H1 (cell line): Measurements from ENCODE around the gene NF1. TPM values are rescaled to one million over a fixed set of nuclear protein-coding genes. Genes with fewer than 3 reads are reported as not detected.

Source experiments
- CTCF ChIA-PET: fragments of 300-600 bp; sonication (Branson Sonifier 250); formaldehyde crosslinking; loops from one replicate; lab custom pipeline; 2021; ENCODE audit not compliant: partially characterized antibody; lab: Charles Lee
- POLR2A ChIA-PET: fragments of 300-600 bp; sonication (Branson Sonifier 250); formaldehyde crosslinking; loops from one replicate; lab custom pipeline; 2021; ENCODE audit warnings: inconsistent platforms; ENCODE audit not compliant: partially characterized antibody; lab: Charles Lee
- DNase-seq, 2 experiments: peaks; one replicate each; pipeline versions ENCODE4 v3.0.0 to v3.0.0-alpha.2; 2010 to 2022; ENCODE audit warnings: low spot score in 2 of 2, low read depth in 1 of 2, mixed read lengths in 1 of 2
- FAIRE-seq: peaks from 2 replicates; lab custom pipeline; 2011; peaks lifted over from hg19 to GRCh38; lab: Jason Lieb, UNC
- H2AFZ ChIP-seq: 2 replicates; pipeline ENCODE4 v1.8.1; 2012; ENCODE audit warnings: low read length, inconsistent platforms
- H2AK5ac ChIP-seq: 2 replicates; pipeline ENCODE4 v1.6.1; 2013; ENCODE audit warnings: low read depth, low read length
- H2BK120ac ChIP-seq: replicated peaks from 2 replicates; pipeline ENCODE3; 2013; ENCODE audit warnings: low read depth, low read length, inconsistent platforms
- H2BK12ac ChIP-seq: 2 replicates; pipeline ENCODE4 v1.6.1; 2013; ENCODE audit warnings: low read depth, low read length
- H2BK15ac ChIP-seq: 2 replicates; pipeline ENCODE4 v1.6.1; 2013; ENCODE audit warnings: low read length
- H2BK20ac ChIP-seq: 2 replicates; pipeline ENCODE4 v1.6.1; 2013; ENCODE audit warnings: low read length
- H2BK5ac ChIP-seq: 2 replicates; pipeline ENCODE4 v1.6.1; 2013; ENCODE audit warnings: low read depth, low read length
- H3K14ac ChIP-seq: 2 replicates; pipeline ENCODE4 v1.6.1; 2013; ENCODE audit warnings: inconsistent platforms; ENCODE audit not compliant: insufficient read length
- H3K18ac ChIP-seq: 2 replicates; pipeline ENCODE4 v1.6.1; 2013; ENCODE audit warnings: low read length; ENCODE audit errors: extremely low read depth
- H3K23ac ChIP-seq: 2 replicates; pipeline ENCODE4 v1.6.1; 2013; ENCODE audit warnings: inconsistent platforms; ENCODE audit not compliant: insufficient read length
- H3K23me2 ChIP-seq: 2 replicates; pipeline ENCODE4 v1.6.1; 2013; ENCODE audit warnings: low read depth, low read length
- H3K27ac ChIP-seq: 2 replicates; pipeline ENCODE4 v1.6.1; 2011; ENCODE audit warnings: low read depth, low read length, inconsistent platforms
- H3K27me3 ChIP-seq, 4 experiments: replicated peaks in 1 of 4; 1 replicate in 1 of 4; 2 replicates in 3 of 4; pipeline versions ENCODE4 v1.6.1 to v1.8.1; 2011 to 2013; ENCODE audit warnings: low read length in 3 of 4, mild to moderate bottlenecking in 3 of 4, inconsistent platforms in 2 of 4, mixed read lengths in 2 of 4, moderate library complexity in 1 of 4; ENCODE audit not compliant: control insufficient read depth in 3 of 4, insufficient read depth in 3 of 4; ENCODE audit errors: extremely low read depth in 1 of 4
- H3K36me3 ChIP-seq, 4 experiments: 2 replicates each; pipeline versions ENCODE4 v1.6.1 to v1.8.1; 2011 to 2013; ENCODE audit warnings: mild to moderate bottlenecking in 4 of 4, low read length in 3 of 4, moderate library complexity in 2 of 4, control low read depth in 1 of 4, inconsistent platforms in 1 of 4; ENCODE audit not compliant: insufficient read depth in 4 of 4, control insufficient read depth in 2 of 4
- H3K4ac ChIP-seq: replicated peaks from 2 replicates; pipeline ENCODE3; 2013; ENCODE audit warnings: low read length, low read depth, mixed read lengths, inconsistent platforms; ENCODE audit not compliant: insufficient read length
- H3K4me1 ChIP-seq, 4 experiments: replicated peaks in 1 of 4; 1 replicate in 1 of 4; 2 replicates in 3 of 4; pipeline versions ENCODE4 v1.6.1 to v1.8.1; 2011 to 2013; ENCODE audit warnings: low read length in 3 of 4, inconsistent platforms in 2 of 4, mixed read lengths in 1 of 4; ENCODE audit not compliant: insufficient read depth in 4 of 4, control insufficient read depth in 3 of 4
- H3K4me2 ChIP-seq, 2 experiments: 2 replicates each; pipeline versions ENCODE4 v1.6.1 to v1.8.1; 2011 to 2013; ENCODE audit warnings: low read depth in 2 of 2, low read length in 2 of 2, control low read depth in 1 of 2, inconsistent platforms in 1 of 2, mild to moderate bottlenecking in 1 of 2; ENCODE audit not compliant: insufficient read depth in 1 of 2
- H3K4me3 ChIP-seq, 4 experiments: fragments of 200-600, 300-600 bp in 1 of 4; sonication (generic), shearing (Covaris generic), sonication (Bioruptor Twin) in 1 of 4; 2 replicates each; pipeline versions ENCODE4 v1.5.1 to v1.8.1; 2011 to 2016; ENCODE audit warnings: low read length in 4 of 4, low read depth in 3 of 4, control low read depth in 2 of 4, inconsistent platforms in 2 of 4, mild to moderate bottlenecking in 2 of 4, mixed read lengths in 1 of 4, moderate library complexity in 1 of 4; ENCODE audit not compliant: insufficient read depth in 2 of 4; ENCODE audit errors: extremely low read depth in 1 of 4
- H3K56ac ChIP-seq: replicated peaks from 2 replicates; pipeline ENCODE3; 2013; ENCODE audit warnings: low read depth, mild to moderate bottlenecking, mixed read lengths, low read length, inconsistent platforms; ENCODE audit not compliant: insufficient read length
- H3K79me1 ChIP-seq: 2 replicates; pipeline ENCODE4 v1.6.1; 2013; ENCODE audit warnings: low read depth, low read length, control low read depth
- H3K79me2 ChIP-seq, 2 experiments: 2 replicates each; pipeline versions ENCODE4 v1.6.1 to v1.8.1; 2012 to 2013; ENCODE audit warnings: low read length in 2 of 2, mild to moderate bottlenecking in 2 of 2, inconsistent platforms in 1 of 2; ENCODE audit not compliant: insufficient read depth in 2 of 2, control insufficient read depth in 1 of 2
- H3K9ac ChIP-seq, 4 experiments: replicated peaks in 1 of 4; 1 replicate in 1 of 4; 2 replicates in 3 of 4; pipeline versions ENCODE4 v1.6.1 to v1.8.1; 2011 to 2013; ENCODE audit warnings: low read depth in 3 of 4, low read length in 3 of 4, control low read depth in 2 of 4, mild to moderate bottlenecking in 2 of 4, moderate library complexity in 2 of 4, inconsistent platforms in 1 of 4; ENCODE audit errors: extremely low read depth in 1 of 4
- H3K9me3 ChIP-seq, 2 experiments: 2 replicates each; pipeline versions ENCODE4 v1.6.1 to v1.8.1; 2012 to 2013; ENCODE audit warnings: mild to moderate bottlenecking in 2 of 2, moderate library complexity in 2 of 2, control low read depth in 1 of 2, inconsistent platforms in 1 of 2, low read depth in 1 of 2, low read length in 1 of 2, mixed read lengths in 1 of 2; ENCODE audit not compliant: insufficient read depth in 2 of 2
- H4K20me1 ChIP-seq, 2 experiments: replicated peaks in 1 of 2; 2 replicates each; pipeline versions ENCODE3 to v1.8.1; 2011 to 2013; ENCODE audit warnings: inconsistent platforms in 2 of 2, low read length in 2 of 2, mild to moderate bottlenecking in 1 of 2; ENCODE audit not compliant: insufficient read depth in 2 of 2, control insufficient read depth in 1 of 2
- H4K5ac ChIP-seq: 2 replicates; pipeline ENCODE4 v1.6.1; 2013; ENCODE audit warnings: low read length, low read depth, mixed read lengths, inconsistent platforms; ENCODE audit not compliant: insufficient read length
- H4K8ac ChIP-seq: 2 replicates; pipeline ENCODE4 v1.8.0; 2013; ENCODE audit warnings: mild to moderate bottlenecking, moderate library complexity, low read length, inconsistent platforms; ENCODE audit not compliant: insufficient read depth; ENCODE audit errors: extremely low read depth
- H4K91ac ChIP-seq: replicated peaks from 2 replicates; pipeline ENCODE3; 2013; ENCODE audit warnings: low read length, mixed read lengths, inconsistent platforms; ENCODE audit not compliant: insufficient read length
- CBX5 ChIP-seq: fragments of 300-800, 300-1000 bp; sonication (generic); IDR thresholded peaks from 2 replicates; pipeline ENCODE4 v1.7.1; 2016; ENCODE audit warnings: antibody characterized with exemption, low read length, low read depth
- CEBPB ChIP-seq: IDR thresholded peaks from 2 replicates; pipeline ENCODE4 v1.6.1; 2012; ENCODE audit warnings: low read depth, low read length
- CHD1 ChIP-seq: IDR thresholded peaks from 2 replicates; pipeline ENCODE4 v1.6.1; 2012; ENCODE audit warnings: low read depth, low read length, improper control_type of control experiment
- CHD2 ChIP-seq: IDR thresholded peaks from 2 replicates; pipeline ENCODE4 v1.6.1; 2012; ENCODE audit warnings: low read length, improper control_type of control experiment
- EGR1 ChIP-seq: IDR thresholded peaks from 2 replicates; pipeline ENCODE4 v1.6.1; 2011; ENCODE audit warnings: low read depth, low read length, borderline replicate concordance
- JUND ChIP-seq: IDR thresholded peaks from 2 replicates; pipeline ENCODE4 v1.6.1; 2011; ENCODE audit warnings: mild to moderate bottlenecking, improper control_type of control experiment, low read length
- KDM4A ChIP-seq: IDR thresholded peaks from one replicate; pipeline ENCODE4 v1.7.1; 2012; ENCODE audit warnings: low read depth, mild to moderate bottlenecking, moderate library complexity, low read length, inconsistent platforms; ENCODE audit not compliant: severe bottlenecking
- SRF ChIP-seq: IDR thresholded peaks from 2 replicates; pipeline ENCODE4 v1.6.1; 2011; ENCODE audit warnings: mild to moderate bottlenecking, low read depth, low read length, moderate library complexity
- SUZ12 ChIP-seq: fragments of 200-600 bp; sonication (generic); IDR thresholded peaks from 2 replicates; pipeline ENCODE4 v1.6.1; 2012; ENCODE audit warnings: mild to moderate bottlenecking, inconsistent platforms, low read length, moderate library complexity, mixed read lengths
- TAF1 ChIP-seq: IDR thresholded peaks from 2 replicates; pipeline ENCODE4 v1.6.1; 2011; ENCODE audit warnings: mild to moderate bottlenecking, low read depth, low read length
- WGBS, 2 experiments: shearing (Covaris generic) in 1 of 2; methylation state at CpG; one replicate each; pipeline versions ENCODE4 v1.1.6 to v1.1.7; 2013 to 2015; ENCODE audit warnings: low lambda C conversion rate in 2 of 2, mixed read lengths in 2 of 2, inconsistent platforms in 1 of 2, low coverage in 1 of 2, missing lambda C conversion rate in 1 of 2; ENCODE audit not compliant: insufficient replicate concordance in 2 of 2, insufficient coverage in 1 of 2, insufficient read length in 1 of 2; ENCODE audit errors: extremely low coverage in 1 of 2, missing lambda C conversion rate in 1 of 2; 5-methylcytosine and 5-hydroxymethylcytosine counted together
- polyA plus RNA-seq, 7 experiments: library from polyadenylated mRNA; depleted of rRNA in 3 of 7; stranded (reverse) in 5 of 7; unstranded in 2 of 7; fragments of >200 nt in 5 of 7; fragments of 200-250 nt in 2 of 7; gene quantifications; 1 replicate in 5 of 7; 2 replicates in 1 of 7; 4 replicates in 1 of 7; pipeline versions ENCODE4 v1.2.1 to v1.2.3, GENCODE V29; 2011 to 2013; ENCODE audit warnings: missing spikeins in 2 of 7, mixed read lengths in 2 of 7
- total RNA-seq: library from RNA; stranded (reverse); fragmentation: NEBNext Ultra II Directional; extraction: Animal tissue kit (Norgen Biotek cat#: 25700); gene quantifications from 2 replicates; pipeline ENCODE4 v1.2.1, GENCODE V29; 2021
- TF ChIP-seq, protein P1 (sequence below): IDR thresholded peaks from 2 replicates; pipeline ENCODE4 v1.6.1; 2012; ENCODE audit warnings: low read length, inconsistent platforms

NF1 gene
- total and polyA plus RNA-seq, 2 of the 8 experiments (the other 6 are each of a cell fraction or from before 2014, with no cell fraction given): 19.3 to 29.6 TPM

DNA sequence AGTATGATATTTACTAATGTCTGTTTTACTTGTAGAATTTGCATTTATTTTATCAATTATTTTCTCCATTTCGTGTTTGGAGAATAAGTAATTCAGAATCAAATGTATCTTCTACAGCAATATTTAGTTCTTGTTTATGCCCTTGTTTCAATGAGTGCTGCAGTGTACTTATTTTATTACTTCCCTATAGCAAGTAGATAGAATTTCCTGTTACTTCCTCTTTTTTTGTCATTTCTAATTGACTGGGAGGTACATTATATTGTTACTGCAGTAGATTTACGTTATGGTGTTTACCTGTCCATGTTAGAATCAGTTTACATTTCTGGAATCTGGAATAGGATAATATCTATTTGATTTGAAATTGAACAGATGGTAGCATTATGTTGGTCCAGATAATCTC, 131.1 kb downstream of the NF1 start:
- Histone ChIP-seq H3K56ac (no peak overlapping the region), H3K23ac (no peak overlapping the region), H3K27ac (no peak overlapping the region), H3K9ac (no peak overlapping the region), H2BK12ac (no peak overlapping the region), H4K91ac (no peak overlapping the region), H3K18ac (no peak overlapping the region), H2AK5ac (no peak overlapping the region), H3K27me3 (no peaks in the 10 kb centered on the region), H3K4ac (no peak overlapping the region), H3K4me1 (no peaks in the 10 kb centered on the region), H4K5ac (no peak overlapping the region), H2BK5ac (no peak overlapping the region), H3K9me3 (no peaks in the 10 kb centered on the region), H3K23me2 (no peaks in the 10 kb centered on the region), H3K79me1 (no peaks in the 10 kb centered on the region), H3K36me3 (peaks cover 0 to 9% (median 2%) of the 10 kb centered on the region in 4 experiments; a peak in 3 of 8 replicates), H2AFZ (no peak overlapping the region), H2BK15ac (no peak overlapping the region), H3K79me2 (no peaks in the 10 kb centered on the region), H2BK120ac (no peak overlapping the region), H3K4me2 (no peak overlapping the region), H4K8ac (no peak overlapping the region), H4K20me1 (peaks cover 0 to 2% of the 10 kb centered on the region in 2 experiments), H2BK20ac (no peak overlapping the region), H3K4me3 (no peak overlapping the region), H3K14ac (no peak overlapping the region)
- 82% methylated on average over 2 of the region's 2 CpGs; no CpG with 5 or more reads in 1 of the 2 experiments for WGBS, 2 experiments
- TF ChIP-seq CHD2 (no peak), JUND (no peak), KDM4A (no peak), SUZ12 (no peak), CHD1 (no peak), TAF1 (no peak), CEBPB (no peak), SRF (no peak), EGR1 (no peak), CBX5 (no peak)
- TF ChIP-seq, protein P1, sequence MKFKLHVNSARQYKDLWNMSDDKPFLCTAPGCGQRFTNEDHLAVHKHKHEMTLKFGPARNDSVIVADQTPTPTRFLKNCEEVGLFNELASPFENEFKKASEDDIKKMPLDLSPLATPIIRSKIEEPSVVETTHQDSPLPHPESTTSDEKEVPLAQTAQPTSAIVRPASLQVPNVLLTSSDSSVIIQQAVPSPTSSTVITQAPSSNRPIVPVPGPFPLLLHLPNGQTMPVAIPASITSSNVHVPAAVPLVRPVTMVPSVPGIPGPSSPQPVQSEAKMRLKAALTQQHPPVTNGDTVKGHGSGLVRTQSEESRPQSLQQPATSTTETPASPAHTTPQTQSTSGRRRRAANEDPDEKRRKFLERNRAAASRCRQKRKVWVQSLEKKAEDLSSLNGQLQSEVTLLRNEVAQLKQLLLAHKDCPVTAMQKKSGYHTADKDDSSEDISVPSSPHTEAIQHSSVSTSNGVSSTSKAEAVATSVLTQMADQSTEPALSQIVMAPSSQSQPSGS: no peak
- FAIRE-seq (no peak), DNase-seq (no peak)
- CTCF ChIA-PET: interaction anchor here (1.7 kb wide), 1 partner anchor 11 kb away, joined by 6 read pairs; no protein-coding TSS in a partner anchor
- POLR2A ChIA-PET: no interaction called here
